ENCODE results near the gene CDKN2D.

DNA sequence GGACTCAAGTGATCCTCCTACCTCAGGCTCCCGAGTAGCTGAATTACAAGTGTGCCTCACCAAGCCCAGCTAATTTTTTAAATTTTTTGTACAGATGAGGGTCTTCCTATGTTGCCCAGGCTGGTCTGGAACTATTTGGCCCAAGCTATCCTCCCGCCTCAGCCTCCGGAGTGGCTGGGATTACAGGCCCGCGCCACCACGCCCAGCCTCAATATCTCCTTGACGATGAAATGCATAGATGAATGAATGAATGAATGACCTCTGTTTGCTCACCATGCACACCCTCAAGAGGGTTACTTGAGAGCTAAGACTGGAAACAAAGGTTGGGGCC lies 33.2 kb upstream of the CDKN2D start:
- TF ChIP-seq CTCF (IDR thresholded peaks at IDR 0.05): no peak
- no peak for TF ChIP-seq POLR2A (IDR thresholded peaks at IDR 0.05)
- no peak for TF ChIP-seq EP300 (IDR thresholded peaks at IDR 0.05)
